HG02852 (cell line): ENCODE results near the gene ZSCAN9.

Experiments used
- ATAC-seq: cut with Tn5 transposase; IDR thresholded peaks from one replicate; pipeline ENCODE4 v1.9.1; 2021; ENCODE audit warnings: mild to moderate bottlenecking, moderate library complexity; ENCODE audit not compliant: unreplicated experiment

Gene ZSCAN9

DNA sequence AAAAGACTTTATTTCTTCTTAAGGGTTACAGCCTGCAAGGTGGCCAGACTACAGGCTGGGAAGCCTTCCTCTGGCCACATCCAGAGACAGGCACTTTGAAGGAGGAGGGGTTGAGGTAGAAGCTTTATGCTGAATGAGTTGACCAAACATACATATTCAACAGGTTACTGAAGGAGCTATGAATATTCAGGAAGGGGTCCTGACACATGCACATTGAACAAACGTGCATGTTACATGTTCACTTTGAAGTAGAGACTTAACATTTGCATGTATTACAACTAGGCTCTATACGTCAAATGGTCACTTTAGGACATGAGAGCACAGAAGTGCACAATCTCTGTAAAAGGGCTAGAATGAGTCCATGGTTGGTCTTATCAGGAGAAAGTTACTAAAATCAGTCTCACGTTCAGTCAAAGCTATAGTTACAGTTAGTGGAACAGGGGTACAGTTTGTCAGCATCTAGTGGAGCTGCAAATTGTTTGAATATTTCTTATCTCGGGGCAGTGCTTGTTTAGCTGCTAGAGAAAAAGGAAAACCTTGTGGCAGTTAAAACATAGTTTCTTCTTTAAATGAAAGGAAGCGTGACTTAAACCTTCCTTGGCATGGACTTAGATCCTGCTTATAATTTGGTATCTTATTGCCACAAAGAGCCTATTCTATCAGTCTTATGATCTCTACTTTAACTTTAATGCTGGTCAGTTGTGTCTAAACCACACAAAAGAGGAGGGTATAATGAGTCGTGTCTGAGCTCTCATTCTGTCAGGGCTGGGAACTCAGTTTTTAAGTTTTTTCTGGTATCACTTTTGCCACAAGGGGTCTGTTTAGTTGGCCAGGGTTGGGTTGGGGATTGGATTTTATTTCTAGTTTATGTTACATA, 4.6 kb upstream of the ZSCAN9 start:
- no peak for ATAC-seq

DNA sequence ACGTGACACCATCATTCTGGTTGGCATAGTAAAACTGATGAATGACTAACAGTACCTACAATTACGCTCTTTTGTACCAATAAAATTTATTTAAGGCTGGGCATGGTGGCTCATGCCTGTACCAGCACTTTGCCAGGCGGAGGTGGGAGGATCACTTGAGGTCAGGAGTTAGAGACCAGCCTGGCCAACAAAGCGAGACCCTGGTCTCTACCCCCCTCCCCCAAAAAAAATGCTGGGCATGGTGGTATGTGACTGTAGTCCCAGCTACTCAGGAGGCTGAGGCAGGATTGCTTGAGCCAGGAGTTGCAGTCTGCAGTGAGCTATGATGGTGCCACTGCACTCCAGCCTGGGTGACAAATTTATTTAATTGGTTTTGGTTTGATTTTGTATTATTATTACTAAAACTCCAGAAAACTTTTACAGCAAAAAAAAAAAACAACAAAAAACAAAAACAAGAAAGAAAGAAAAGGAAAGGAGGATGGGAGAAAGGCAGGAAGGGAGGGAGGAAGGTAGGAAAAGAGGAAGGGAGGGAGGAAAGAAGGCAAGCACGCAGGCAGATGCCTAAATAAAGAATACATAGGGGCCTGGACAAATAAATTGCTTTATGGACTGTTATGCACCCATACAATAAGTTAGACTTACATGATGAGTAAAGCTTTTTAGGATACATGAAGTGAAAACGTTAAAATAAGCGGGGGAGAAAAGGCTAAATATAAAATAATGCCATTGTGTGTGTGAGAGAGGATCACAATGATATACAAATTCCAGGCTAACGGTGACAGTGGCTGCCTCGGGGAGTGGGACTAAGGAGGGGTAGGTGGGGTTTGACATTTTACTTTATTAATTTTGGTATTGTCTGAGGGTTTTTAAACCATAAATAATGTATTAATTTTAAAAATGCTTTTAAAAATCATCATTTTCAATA, 682 bp upstream of the ZSCAN9 start:
- no peak for ATAC-seq

DNA sequence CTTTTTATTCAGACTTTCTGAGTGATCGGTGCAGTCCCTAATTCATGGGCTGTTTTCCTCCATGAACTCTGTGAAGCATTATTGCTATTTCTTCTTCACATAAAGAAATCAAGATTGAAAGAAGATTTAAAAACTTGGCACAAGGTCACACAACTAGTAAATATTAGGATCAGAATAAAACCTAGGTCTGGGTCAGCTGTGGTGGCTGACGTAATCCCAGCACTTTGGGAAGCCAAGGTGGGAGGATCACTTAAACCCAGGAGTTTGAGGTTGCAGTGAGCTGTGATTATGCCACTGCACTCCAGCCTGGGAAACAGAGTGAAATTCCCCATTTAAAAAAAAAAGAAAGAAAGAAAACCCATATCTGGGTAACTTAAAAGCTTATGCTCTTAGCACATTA, 1.4 kb downstream of the ZSCAN9 start:
- ATAC-seq = no peak

DNA sequence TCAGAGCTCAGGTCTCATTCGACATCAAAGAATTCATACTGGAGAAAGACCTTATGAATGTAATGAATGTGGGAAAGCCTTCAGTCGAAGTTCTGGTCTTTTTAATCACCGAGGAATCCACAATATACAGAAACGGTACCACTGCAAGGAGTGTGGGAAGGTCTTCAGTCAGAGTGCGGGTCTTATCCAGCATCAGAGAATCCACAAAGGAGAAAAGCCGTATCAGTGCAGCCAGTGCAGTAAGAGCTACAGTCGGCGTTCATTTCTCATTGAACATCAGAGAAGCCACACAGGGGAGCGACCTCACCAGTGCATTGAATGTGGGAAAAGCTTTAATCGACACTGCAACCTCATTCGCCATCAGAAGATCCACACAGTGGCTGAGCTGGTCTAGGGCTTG, 7.7 kb downstream of the ZSCAN9 start:
- ATAC-seq = no peak

DNA sequence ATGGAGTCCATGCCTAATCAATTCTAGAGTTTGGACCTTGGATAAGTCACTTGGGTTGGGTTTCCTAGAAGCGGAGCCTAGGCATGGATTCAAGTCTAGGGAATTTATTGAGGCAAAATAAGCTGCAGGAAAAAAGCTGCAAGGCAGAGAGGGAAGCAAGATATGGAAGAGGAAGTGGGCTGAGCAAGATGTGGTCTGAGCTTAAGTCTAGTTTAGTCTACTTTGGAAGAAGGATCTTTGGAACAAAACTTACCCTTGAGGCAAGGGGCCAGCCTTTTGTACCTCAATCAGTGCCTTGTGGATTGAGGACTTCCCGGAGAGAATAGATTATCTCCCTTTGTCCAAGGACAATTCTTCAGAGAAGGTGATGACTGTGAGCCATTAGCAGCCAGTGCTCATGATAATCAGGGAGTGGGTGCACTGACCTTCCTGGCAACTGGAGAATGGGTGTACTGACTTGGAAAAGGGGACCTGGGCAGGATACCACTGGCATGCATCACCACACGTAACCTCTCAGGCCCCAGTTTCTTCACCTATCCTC, 10.9 kb downstream of the ZSCAN9 start:
- ATAC-seq = no peak

DNA sequence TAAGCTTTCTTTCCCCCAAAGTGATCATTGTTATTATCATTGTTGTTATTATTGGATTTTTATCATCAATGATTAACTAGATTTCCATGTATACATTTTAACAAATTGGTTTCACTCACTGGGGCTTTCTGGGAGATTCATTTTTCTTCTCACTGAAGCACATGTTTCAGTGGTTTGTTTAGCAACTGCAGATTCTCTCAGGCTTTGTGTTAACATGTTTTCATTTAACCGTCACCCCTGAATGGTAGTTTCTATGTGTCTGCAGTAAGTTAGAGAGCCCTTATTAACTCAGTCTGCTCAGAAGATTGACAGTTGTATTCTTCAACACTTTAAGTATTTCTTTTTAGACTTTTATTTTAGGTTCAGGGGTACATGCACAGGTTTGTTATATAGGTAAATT, 14.6 kb downstream of the ZSCAN9 start:
- no peak for ATAC-seq

DNA sequence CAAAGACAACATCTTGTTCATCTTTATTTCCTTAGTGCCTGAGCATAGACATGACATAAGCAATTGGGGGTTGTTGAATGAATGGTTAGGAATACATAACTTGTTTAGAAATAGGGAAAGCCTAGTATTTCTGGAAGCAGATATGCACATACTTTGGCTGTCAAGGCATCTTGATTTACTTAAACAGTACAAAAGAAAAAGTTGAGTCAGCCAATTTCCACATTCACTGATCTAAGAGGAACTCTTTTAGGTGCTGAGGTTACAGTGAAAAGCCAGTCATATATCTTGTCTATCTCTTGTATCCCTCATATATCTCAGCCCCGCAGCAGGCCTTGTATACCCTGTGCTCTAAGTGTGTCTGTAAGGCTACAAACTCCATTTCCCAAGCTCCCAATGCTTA, 15.4 kb downstream of the ZSCAN9 start:
- ATAC-seq = no peak

DNA sequence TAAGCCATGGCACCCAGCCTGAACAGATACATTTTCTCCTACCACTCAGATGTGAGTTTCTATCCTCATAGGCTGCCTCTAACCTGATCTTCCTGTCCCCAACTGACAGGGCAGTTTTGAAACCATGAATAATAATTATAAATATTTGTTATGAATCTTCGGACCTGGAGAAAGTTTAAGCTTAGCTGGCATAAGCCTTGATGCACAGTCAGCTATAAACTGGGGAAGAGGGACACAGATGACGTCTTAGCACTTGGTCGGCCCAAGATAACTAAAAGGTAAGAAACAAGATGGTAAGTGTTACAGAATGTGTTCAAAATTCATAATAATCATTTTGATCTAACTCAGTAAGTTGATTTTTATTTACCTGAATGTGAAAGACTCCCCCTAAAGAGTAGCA, 18.9 kb downstream of the ZSCAN9 start:
- ATAC-seq = no peak

DNA sequence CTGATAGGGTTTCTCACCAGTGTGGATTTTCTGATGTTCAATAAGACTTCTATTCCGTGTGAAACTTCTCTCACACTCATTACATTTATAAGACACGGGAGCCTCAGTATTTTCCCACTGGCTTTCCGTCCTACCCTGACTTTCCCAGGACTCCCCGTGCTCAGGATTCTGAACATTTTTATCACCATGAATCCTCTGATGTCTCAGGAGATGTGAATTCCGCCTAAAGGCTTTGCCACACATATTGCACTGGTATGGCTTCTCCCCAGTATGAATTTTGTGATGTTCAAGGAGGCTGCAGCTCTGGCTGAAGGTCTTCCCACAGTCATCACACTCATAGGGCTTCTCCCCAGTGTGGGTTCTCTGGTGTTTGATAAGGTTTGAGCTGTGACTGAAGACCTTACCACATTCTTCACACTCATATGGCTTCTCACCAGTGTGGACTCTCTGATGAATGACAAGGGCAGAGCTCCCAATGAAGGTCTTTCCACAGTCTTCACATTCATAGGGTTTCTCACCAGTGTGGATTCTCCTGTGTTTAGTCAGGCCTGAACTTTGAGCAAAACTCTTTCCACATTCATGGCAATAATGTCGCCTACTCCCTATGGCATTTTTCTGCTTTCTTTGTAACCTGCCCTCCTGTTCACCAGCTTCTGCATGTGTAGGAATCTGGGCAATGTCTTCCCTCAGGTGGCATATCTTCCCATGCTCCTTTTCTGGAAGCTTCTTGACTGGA, 20.3 kb downstream of the ZSCAN9 start:
- ATAC-seq = no peak

DNA sequence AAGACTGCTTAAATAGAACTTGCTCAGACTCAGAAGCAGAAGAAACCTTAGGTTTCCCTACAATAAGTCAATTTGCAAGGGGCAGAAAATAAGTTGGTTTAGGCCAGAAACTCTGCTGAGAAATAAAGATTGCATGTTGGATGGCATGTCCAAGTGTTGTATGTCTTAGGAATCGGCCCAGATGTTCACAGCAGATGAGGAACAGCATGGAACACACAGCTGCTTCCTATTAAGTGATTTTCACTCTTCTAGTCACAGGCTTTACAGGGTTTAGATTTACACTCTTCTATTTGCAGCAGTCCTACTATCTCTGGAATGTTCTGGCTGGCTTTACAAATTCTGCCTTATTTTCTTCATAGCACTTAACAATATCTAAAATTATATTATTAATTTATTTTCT, 23.8 kb downstream of the ZSCAN9 start:
- ATAC-seq = no peak

DNA sequence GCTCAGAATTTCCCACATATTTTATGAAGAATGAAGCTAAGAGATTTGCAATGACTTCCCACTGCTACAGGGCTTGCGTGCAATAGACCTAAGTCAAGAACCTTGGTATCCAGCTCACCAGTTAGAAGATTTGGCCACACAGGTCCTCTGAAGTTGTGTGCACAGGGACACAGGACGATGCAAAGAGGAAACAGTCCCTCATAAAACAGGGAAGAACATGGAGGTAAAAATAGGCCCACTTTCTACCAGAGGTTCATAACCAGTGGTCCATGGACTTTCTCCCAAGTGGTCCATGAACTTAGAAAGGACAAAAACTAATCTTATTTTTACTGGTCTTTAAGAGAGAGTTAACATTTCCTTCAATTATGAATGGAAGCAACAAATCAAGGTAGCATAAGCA, 25.7 kb downstream of the ZSCAN9 start:
- ATAC-seq = no peak

DNA sequence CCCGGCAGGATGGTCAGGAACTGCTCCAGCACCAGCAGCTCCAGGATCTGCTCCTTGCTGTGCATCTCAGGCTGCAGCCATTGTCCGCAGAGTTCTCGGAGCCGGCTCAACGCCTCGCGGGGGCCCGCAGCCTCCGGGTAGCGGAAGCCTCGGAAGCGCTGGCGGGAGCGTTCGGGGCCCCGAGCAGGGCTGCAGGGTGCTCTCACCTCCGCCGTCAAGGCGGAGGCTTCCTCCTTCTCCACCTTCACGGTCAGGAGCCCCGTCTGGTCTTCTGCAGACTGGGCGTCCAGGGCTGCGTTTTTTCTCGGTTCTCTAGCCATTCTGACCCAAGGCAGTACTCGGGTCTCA, 26.6 kb downstream of the ZSCAN9 start:
- ATAC-seq = peak; percentile 45

DNA sequence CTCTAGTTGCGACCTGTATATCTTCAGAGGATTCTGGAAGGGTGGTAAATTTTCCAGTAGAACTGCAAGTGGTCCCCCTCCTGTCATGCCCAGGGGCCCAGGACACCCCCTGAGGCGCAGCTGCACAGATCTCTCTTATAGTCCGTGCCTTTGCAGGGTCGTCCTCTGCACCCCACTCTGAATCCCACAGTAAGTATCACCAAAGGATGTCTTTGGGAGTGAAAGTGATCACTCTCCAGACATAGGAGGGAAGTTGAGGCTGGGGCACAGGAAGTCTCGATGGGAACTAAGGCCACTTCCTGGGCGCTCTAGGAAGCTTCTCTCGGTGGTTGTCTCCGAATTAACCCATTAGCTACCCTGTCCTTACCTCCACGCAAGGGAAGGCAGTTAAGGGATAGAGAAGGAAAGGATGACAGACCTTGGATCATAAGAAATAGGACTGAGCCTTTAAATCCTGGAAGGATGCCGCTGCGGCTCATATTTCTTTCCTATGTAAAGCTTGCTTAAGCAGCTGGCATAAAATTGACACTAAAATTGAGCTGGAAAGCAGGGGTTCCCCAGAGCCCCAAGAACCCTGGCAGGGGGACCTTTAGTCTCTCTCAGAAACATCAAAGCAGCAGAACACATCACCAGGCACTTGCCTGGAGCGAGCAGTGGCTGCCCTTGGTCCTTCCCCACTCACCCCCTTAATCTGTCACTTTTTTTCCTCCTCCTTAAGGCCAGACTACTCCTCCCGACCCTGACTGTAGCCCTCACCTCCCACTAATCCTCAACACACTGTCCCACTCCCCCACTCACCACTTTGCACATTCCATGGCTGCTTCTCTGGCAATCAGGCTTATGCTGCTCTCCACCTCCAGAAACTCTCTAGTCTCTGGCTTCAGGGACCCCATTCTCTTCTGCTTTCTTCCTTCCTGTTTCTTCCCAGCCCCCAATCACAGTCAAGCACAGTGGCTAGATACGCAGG, 27.2 kb downstream of the ZSCAN9 start, which contains the start of gene ZKSCAN4:
Gene ZKSCAN4 (minus strand): TSS at position 261 of the 967 bp plus-strand sequence. CDS start 289 bp downstream, outside the sequence.
- ATAC-seq = peak; percentile 86

DNA sequence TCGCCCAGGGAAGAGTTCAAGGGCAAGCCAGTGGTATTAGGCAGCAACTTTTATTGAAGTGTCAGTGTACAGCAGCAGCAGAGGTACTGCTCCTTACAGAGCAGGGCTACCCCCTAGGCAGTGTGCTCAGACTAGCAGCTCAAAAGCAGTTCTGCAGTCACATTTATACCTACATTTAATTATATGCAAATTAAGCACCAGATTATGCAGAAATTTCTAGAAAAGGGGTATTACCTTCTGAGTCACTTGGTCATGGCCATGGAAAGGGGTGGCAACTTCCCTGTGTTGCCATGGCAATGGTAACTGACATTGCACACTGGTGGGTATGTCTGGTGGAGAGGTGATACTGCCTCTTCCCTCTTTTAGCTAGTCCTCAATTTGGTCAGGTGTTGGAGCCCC, 29.0 kb downstream of the ZSCAN9 start:
- ATAC-seq = no peak

DNA sequence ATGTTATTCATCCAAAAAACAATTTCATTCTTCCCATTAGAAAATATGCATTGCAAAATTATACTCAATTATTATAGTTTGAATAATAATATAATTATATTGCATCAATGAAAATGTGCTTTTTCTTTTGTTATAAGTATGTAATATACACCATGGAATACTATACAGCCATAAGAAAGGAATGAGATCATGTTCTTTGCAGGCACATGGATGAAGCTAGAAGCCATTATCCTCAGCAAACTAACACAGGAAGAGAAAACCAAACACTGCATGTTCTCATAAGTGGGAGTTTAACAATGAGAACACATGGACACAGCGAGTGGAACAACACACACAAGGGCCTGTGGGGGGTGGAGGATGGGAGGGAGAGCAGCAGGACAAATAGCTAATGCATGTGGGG, 32.0 kb downstream of the ZSCAN9 start:
- no peak for ATAC-seq

DNA sequence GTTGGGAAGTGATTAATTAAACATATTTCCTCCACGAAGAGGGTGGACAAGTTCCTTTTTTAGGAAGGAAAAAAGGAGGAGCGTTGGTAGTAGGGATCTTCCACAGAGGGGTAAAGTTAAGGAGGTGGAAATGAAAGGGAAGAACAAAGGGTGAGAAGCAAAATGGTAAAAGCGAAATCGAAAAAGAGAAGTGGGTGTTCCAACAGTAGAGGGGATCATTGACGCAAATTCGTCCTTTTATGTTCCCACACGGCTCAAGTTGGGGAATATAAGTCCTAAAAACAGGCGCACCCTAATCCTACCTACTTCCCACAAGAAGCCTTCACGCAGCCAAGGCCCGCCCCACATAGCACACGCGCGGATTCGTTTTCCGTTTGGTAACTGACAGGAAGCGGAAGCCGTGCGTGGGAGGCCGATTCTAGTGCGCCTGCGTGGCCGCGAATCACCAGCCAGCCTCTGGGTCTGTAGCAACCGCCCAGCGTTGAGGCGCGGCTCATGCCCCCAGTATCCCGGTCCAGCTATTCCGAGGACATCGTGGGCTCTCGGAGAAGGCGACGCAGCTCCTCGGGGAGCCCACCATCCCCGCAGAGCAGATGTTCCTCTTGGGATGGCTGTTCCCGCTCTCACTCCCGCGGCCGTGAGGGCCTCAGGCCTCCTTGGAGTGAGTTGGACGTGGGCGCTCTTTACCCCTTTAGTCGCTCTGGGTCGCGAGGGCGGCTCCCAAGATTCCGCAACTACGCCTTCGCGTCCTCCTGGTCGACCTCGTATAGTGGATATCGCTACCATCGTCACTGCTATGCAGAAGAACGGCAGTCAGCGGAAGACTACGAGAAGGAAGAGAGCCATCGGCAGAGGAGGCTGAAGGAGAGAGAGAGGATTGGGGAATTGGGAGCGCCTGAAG, 34.1 kb downstream of the ZSCAN9 start, which contains the start of gene NKAPL:
Gene NKAPL (plus strand): TSS at position 421 of the 901 bp plus-strand sequence. CDS start 75 bp downstream, at position 496.
- no peak for ATAC-seq

DNA sequence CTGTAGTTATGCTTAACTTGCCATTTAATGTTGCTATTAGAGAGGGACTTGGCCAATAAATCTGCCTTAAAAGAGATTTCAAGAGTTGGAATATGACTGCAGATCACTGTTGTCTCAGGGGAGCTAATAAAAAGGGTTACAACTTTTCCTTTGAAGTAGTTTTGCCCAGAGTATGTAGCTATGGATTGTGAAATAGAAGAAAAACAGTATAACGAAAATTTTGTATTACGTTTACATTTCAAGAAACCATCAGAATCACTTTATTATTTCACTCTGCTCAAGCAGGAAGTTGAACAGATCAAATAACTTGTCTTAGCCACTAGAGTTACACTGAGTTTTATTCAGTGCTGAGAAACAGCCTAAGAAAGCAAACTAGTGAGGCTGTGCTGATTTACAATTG, 38.8 kb downstream of the ZSCAN9 start:
- no peak for ATAC-seq

DNA sequence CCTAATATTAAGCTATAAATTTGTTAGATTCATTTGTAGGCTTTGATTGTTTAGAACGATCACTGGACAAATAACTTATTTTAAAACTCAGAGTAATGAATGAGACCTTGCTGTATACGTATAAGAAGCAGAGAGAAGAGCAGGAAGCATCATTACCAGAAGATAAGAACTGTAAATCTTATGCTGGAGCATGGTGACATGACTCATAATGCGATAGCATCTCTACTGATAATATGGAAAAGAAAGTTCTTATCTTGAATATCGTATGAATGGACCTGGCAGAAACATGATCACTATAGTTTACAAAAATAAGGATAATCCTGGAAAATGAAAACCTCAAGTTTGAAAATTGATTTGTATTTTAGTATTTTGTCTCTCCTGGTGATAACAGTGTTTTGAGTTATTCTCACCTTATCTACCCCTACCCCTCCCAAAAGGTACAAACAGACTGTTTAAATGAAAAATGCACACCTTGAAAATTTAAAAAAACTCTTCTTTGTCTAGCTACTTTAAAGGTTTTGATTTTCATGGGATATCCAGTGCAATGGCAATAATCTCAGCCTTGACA, 39.8 kb downstream of the ZSCAN9 start:
- no peak for ATAC-seq
